Activated CD4-positive, alpha-beta T cell treated with anti-CD3 and anti-CD28 coated beads for 4 hours (primary cell): ENCODE results near the gene HOXC10.

Source experiments
- DNase-seq, 2 donors: peaks; one replicate each; pipeline ENCODE4 v3.0.0-alpha.2; 2020

Gene HOXC10

GRCh38 chr12:53992377-53992889, 7.5 kb downstream of the HOXC10 start:
- DNase-seq, result no peak

GRCh38 chr12:53993162-53994008, 8.4 kb downstream of the HOXC10 start:
- no peak for DNase-seq

- no peak for DNase-seq
These were observed 9.0 kb downstream of the HOXC10 start for GRCh38 chr12:53994009-53994263.

GRCh38 chr12:53994264-53995001, 9.5 kb downstream of the HOXC10 start:
- no peak for DNase-seq

GRCh38 chr12:53995002-53995377, 10.0 kb downstream of the HOXC10 start:
- DNase-seq, result no peak

- DNase-seq, result no peak
These were observed 10.7 kb downstream of the HOXC10 start for GRCh38 chr12:53995378-53996239.

- DNase-seq, result no peak
These were observed 11.6 kb downstream of the HOXC10 start for GRCh38 chr12:53996240-53997203.

- DNase-seq, result no peak
These were observed 12.5 kb downstream of the HOXC10 start for GRCh38 chr12:53997204-53998109.

GRCh38 chr12:53998110-53998899, 13.4 kb downstream of the HOXC10 start:
- DNase-seq, result no peak

GRCh38 chr12:53998900-53999236, 13.9 kb downstream of the HOXC10 start:
- no peak for DNase-seq

- no peak for DNase-seq
These were observed 14.7 kb downstream of the HOXC10 start for GRCh38 chr12:53999559-54000115.

- no peak for DNase-seq
These were observed 15.5 kb downstream of the HOXC10 start, which contains the start of gene HOXC9 for GRCh38 chr12:54000116-54001114. HOXC9 (plus strand) TSS chr12:54000161; CDS start chr12:54000189, 28 bp downstream.

GRCh38 chr12:54001283-54002187, 16.6 kb downstream of the HOXC10 start:
- no peak for DNase-seq

GRCh38 chr12:54002278-54002914, 17.4 kb downstream of the HOXC10 start:
- no peak for DNase-seq

- no peak for DNase-seq
These were observed 18.0 kb downstream of the HOXC10 start for GRCh38 chr12:54002915-54003389.

- no peak for DNase-seq
These were observed 18.7 kb downstream of the HOXC10 start for GRCh38 chr12:54003625-54004024.
